ENCODE data around the gene PKP2. TPM values are rescaled to one million over a fixed set of nuclear protein-coding genes. Genes with fewer than 3 reads are reported as not detected.
"Not testable (repeated sequence)": the region's sequence is repeated elsewhere in the genome, so short reads cannot be mapped to it uniquely, and the experiment has no call there.

PKP2 gene
- total and polyA plus RNA-seq, 4 donors: 0.91 to 10.4 (median 3.8) TPM

GRCh38 chr12:32884962-32885361, 11.6 kb downstream of the PKP2 start:
- ATAC-seq (ENCODE audit: insufficient read depth, low FRiP score): no peak
- TF ChIP-seq CTCF (IDR thresholded peaks at IDR 0.05; ENCODE audit: control extremely low read depth, extremely low read depth): no peak
- no peaks in the 10 kb centered on the region for H3K36me3 ChIP-seq (ENCODE audit: control insufficient read depth in 4 of 4, insufficient read depth in 4 of 4, low read length in 4 of 4)
- no peak overlapping the region for H3K9ac ChIP-seq (ENCODE audit: insufficient read depth in 1 of 2, low read length in 2 of 2)
- H3K27ac ChIP-seq (ENCODE audit: low read depth in 1 of 2, low read length in 1 of 2): peak overlapping the region in 1 of 2 donors; percentile 23
- H3K4me1 ChIP-seq (ENCODE audit: control insufficient read depth in 5 of 5, insufficient read depth in 5 of 5, low read length in 5 of 5): peaks cover 0 to 14% (median 4%) of the 10 kb centered on the region in 5 donors
- WGBS, 2 donors: 80 to 90% methylated on average over 4 of the region's 4 CpGs
- H3K27me3 ChIP-seq (ENCODE audit: control insufficient read depth in 3 of 3, insufficient read depth in 3 of 3, low read length in 2 of 3): peaks cover 0 to 36% (median 0%) of the 10 kb centered on the region in 3 donors
- no peaks in the 10 kb centered on the region for H3K9me3 ChIP-seq (ENCODE audit: control insufficient read depth in 4 of 4, insufficient read depth in 3 of 4, low read length in 3 of 4)
- DNase-seq: no peak
- H3K4me3 ChIP-seq: no peak overlapping the region

DNA sequence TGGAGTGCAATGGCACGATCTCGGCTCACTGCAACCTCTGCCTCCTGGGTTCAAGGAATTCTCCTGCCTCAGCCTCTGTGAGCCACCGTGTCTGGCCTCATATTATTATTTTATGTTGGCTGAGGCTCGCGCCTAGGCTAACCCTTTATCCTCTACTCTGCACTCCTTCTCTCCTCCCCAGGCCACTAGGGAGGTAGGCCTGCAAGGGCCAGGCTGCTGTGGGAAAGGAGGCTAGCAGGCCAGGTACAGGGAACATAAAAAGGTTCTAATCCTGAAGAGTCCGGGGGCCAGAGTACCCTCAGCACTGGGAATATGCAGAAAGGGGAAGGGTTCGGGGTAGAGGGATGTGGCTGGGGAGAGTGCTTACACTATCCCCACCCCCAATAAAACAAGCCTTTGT, 14.9 kb downstream of the PKP2 start:
- H3K27ac ChIP-seq (ENCODE audit: low read depth in 1 of 2, low read length in 1 of 2): peak overlapping the region in 1 of 2 donors; percentile 26
- no peaks in the 10 kb centered on the region for H3K9me3 ChIP-seq (ENCODE audit: control insufficient read depth in 4 of 4, insufficient read depth in 3 of 4, low read length in 3 of 4)
- H3K9ac ChIP-seq (ENCODE audit: insufficient read depth in 1 of 2, low read length in 2 of 2): no peak overlapping the region
- TF ChIP-seq CTCF (IDR thresholded peaks at IDR 0.05; ENCODE audit: control extremely low read depth, extremely low read depth): no peak
- H3K36me3 ChIP-seq (ENCODE audit: control insufficient read depth in 4 of 4, insufficient read depth in 4 of 4, low read length in 4 of 4): no peaks in the 10 kb centered on the region
- H3K4me1 ChIP-seq (ENCODE audit: control insufficient read depth in 5 of 5, insufficient read depth in 5 of 5, low read length in 5 of 5): peaks cover 0 to 4% (median 0%) of the 10 kb centered on the region in 5 donors
- no peak for DNase-seq
- ATAC-seq (ENCODE audit: insufficient read depth, low FRiP score): no peak
- 83 to 85% methylated on average over 7 of the region's 7 CpGs for WGBS, 2 donors
- H3K27me3 ChIP-seq (ENCODE audit: control insufficient read depth in 3 of 3, insufficient read depth in 3 of 3, low read length in 2 of 3): peaks cover 0 to 36% (median 0%) of the 10 kb centered on the region in 3 donors
- H3K4me3 ChIP-seq: no peak overlapping the region

DNA sequence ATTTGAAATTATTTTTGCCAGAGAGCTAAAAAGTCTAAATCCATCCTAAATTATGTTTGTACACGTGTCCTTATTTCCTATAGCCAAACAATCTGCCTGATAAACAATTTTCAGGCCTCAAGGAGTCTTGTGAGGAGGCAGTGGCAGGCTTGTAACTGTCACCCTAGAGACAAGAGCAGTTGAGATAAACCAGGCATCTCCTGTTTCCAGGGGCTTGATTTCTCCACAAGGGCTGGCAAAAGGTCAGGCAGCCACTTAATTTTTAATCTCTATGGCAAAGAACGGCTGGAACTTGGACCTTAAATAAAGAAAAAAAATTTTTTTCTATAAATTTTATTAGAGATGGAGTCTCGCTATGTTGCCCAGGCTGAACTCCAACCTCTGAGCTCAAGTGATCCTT, 15.5 kb downstream of the PKP2 start:
- H3K36me3 ChIP-seq (ENCODE audit: control insufficient read depth in 4 of 4, insufficient read depth in 4 of 4, low read length in 4 of 4): no peaks in the 10 kb centered on the region
- peak overlapping the region in 1 of 2 donors; percentile 88 for H3K27ac ChIP-seq (ENCODE audit: low read depth in 1 of 2, low read length in 1 of 2)
- 63 to 72% methylated on average over 3 of the region's 3 CpGs for WGBS, 2 donors
- no peak for ATAC-seq (ENCODE audit: insufficient read depth, low FRiP score)
- H3K27me3 ChIP-seq (ENCODE audit: control insufficient read depth in 3 of 3, insufficient read depth in 3 of 3, low read length in 2 of 3): peaks cover 0 to 36% (median 0%) of the 10 kb centered on the region in 3 donors
- no peak for DNase-seq
- TF ChIP-seq CTCF (IDR thresholded peaks at IDR 0.05; ENCODE audit: control extremely low read depth, extremely low read depth): no peak
- no peak overlapping the region for H3K9ac ChIP-seq (ENCODE audit: insufficient read depth in 1 of 2, low read length in 2 of 2)
- H3K9me3 ChIP-seq (ENCODE audit: control insufficient read depth in 4 of 4, insufficient read depth in 3 of 4, low read length in 3 of 4): no peaks in the 10 kb centered on the region
- H3K4me1 ChIP-seq (ENCODE audit: control insufficient read depth in 5 of 5, insufficient read depth in 5 of 5, low read length in 5 of 5): peaks cover 0 to 4% (median 0%) of the 10 kb centered on the region in 5 donors
- no peak overlapping the region for H3K4me3 ChIP-seq

DNA sequence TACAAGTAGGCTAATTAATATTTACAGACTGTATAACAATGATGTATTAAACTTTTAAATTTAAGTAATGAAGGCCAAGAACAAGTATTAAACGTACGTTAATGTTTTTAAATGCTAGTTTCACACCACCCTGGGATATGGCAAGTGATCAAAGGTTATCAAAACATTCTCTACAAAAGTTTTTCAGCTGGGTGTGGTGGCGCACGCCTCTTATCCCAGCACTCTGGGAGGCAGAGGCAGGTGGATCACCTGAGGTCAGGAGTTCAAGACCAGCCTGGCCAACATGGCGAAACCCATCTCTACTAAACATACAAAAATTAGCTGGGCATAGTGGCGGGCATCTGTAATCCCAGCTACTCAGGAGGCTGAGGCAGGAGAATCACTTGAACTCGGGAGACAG, 17.5 kb downstream of the PKP2 start:
- WGBS, 2 donors: 89 to 92% methylated on average over 7 of the region's 7 CpGs
- H3K9ac ChIP-seq (ENCODE audit: insufficient read depth in 1 of 2, low read length in 2 of 2); ATAC-seq (ENCODE audit: insufficient read depth, low FRiP score); H3K4me1 ChIP-seq (ENCODE audit: control insufficient read depth in 5 of 5, insufficient read depth in 5 of 5, low read length in 5 of 5); H3K36me3 ChIP-seq (ENCODE audit: control insufficient read depth in 4 of 4, insufficient read depth in 4 of 4, low read length in 4 of 4); H3K9me3 ChIP-seq (ENCODE audit: control insufficient read depth in 4 of 4, insufficient read depth in 3 of 4, low read length in 3 of 4); H3K4me3 ChIP-seq; DNase-seq: not testable (repeated sequence)
- H3K27ac ChIP-seq (ENCODE audit: low read depth in 1 of 2, low read length in 1 of 2): peak overlapping the region in 1 of 2 donors; percentile 88
- H3K27me3 ChIP-seq (ENCODE audit: control insufficient read depth in 3 of 3, insufficient read depth in 3 of 3, low read length in 2 of 3): peaks cover 0 to 25% (median 0%) of the 10 kb centered on the region in 3 donors
